ENCODE data around the gene POU2F1.

GRCh38 chr1:167456926-167457325, 236.2 kb downstream of the POU2F1 start:
- TF ChIP-seq, protein P1, sequence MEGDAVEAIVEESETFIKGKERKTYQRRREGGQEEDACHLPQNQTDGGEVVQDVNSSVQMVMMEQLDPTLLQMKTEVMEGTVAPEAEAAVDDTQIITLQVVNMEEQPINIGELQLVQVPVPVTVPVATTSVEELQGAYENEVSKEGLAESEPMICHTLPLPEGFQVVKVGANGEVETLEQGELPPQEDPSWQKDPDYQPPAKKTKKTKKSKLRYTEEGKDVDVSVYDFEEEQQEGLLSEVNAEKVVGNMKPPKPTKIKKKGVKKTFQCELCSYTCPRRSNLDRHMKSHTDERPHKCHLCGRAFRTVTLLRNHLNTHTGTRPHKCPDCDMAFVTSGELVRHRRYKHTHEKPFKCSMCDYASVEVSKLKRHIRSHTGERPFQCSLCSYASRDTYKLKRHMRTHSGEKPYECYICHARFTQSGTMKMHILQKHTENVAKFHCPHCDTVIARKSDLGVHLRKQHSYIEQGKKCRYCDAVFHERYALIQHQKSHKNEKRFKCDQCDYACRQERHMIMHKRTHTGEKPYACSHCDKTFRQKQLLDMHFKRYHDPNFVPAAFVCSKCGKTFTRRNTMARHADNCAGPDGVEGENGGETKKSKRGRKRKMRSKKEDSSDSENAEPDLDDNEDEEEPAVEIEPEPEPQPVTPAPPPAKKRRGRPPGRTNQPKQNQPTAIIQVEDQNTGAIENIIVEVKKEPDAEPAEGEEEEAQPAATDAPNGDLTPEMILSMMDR (conservative IDR thresholded peaks at IDR 0.05; ENCODE audit: low read depth, low read length), result no peak
- no peak for TF ChIP-seq EZH2 (IDR thresholded peaks at IDR 0.05; ENCODE audit: borderline replicate concordance, low read depth, low read length, poor library complexity, severe bottlenecking)
